NCI-H1694 treated with DMSO at 0.1 percent for 48 hours (cell line): ENCODE data around the gene SERTAD4.
"Not testable (repeated sequence)": the region's sequence is repeated elsewhere in the genome, so short reads cannot be mapped to it uniquely, and the experiment has no call there.

Experiments
- DNase-seq: peaks from one replicate; lab custom pipeline; 2025; lab: John Stamatoyannopoulos, UW

The SERTAD4 gene

DNA sequence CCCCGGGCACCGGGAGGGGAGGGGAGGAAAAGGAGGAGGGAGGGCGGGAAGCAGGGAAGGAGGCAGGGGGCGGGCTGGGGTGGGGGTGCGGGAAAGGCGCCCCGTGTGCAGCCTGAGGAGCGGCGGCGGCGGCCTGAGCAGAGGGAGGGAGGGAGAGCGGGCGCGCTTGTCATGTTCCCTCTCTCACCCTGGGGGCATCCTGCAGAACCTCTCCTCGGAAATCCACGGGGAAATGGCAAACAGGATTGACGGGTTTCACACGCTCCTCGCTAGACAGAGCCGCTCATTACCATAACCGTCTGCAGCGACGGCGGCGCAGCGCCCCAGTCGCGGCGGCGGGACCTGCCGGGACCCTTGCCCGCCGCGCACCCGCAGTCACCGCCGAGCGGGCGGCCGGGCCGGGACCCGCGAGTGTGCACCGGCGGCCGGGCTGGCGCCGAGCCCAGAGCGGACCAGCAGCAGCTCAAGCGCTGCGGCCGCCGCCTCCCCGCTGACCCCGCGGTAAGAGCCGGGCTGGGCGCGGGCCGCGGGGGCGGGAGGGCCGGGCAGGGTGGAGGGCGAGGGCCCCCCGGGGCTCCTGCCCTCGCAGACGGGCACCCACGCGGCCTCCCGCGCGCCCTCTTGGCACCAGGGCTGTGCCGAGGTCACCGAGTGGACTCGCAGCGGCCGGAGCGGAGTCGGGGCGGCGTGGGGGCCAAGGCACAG is at the start of gene SERTAD4:
TSS of gene SERTAD4 (plus strand) at position 286 of the 705 bp plus-strand sequence. CDS start 5,165 bp downstream, outside the sequence.
- DNase-seq: peak; percentile 53

DNA sequence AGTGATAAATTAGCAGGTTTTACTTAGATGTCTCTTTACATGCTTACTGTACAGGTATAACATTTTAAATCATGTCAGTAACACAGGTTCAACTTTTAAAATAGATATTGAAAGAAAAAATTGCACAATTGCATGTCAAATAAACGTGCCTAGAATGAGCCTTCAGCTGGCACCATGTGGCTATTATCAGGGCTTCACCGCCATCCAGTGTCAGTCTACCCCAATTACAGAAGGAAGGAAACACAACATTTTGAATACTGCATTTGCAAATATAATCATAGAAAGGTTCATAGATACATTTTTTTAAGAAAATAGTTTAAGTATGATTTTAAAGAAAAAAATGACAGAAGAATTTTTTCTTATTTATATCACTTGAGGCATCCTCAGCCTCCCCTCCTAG is 47.5 kb upstream of the SERTAD4 start:
- DNase-seq: no peak

DNA sequence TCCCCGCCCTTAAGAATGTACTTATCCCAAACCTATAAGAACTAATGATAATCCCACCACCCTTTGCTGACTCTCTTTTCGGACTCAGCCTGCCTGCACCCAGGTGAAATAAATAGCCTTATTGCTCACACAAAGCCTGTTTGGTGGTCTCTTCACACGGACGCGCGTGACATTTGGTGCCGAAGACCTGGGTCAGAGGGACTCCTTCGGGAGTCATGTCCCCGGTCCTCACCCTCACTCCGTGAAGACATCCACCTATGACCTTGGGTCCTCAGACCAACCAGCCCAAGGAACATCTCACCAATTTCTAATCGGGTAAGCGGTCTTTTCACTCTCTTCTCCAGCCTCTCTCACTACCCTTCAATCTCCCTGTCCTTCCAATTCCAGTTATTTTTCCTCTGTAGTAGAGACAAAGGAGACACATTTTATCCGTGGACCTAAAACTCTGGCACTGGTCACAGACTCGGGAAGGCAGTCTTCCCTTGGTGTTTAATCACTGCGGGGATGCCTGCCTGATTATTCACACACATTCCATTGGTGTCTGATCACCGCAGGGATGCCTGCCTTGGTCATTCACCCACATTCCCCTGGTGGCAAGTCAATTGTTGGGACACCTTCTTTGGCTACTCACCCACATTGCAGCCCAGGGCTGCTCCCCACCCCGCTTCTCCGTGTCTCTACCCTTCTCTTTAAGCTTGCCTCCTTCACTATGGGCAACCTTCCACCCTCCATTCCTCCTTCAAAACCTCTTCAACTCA is 44.6 kb upstream of the SERTAD4 start:
- DNase-seq: not testable (repeated sequence)

DNA sequence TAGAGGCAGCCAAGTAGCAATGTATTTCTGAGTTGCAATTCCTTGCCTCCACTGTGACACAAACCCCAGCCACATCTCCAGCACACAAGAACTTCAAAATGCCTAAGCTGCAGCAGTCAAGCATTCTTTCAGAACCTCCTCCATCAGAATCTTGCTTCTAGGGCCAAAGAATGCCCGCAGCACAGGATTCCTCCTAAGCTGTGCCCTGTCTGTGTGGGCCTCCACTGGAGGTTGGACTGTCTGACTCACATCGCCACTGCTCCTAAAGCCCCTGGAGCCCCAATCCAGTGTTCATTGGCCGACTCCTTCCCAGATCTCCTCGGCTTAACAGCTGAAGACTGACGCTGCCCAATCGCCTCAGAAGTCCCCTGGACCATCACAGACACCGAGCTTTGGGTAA is 43.2 kb upstream of the SERTAD4 start:
- no peak for DNase-seq

DNA sequence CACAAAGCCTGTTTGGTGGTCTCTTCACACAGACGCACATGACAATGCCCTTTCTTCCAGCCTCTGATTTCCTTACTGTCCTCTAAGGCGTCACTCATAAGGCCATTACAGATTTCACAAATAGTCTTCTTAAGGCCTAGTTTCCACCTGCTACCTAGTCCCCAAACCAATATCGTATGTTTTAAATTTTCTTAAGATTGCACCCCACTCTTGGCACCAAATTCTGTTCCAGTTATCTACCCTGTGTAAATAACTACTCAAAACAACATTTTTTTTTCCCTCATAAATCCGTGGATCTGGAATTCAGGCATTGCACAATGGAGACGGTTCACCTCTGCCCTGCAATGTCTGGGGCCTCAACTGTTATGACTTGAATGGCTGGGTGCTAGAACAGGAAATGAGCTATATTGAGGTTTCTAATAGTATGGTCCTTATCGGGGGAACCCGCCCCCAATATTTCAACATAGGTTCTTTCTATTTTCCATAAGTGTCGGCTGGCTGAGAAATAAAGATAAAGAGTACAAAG is 36.9 kb upstream of the SERTAD4 start:
- no peak for DNase-seq

DNA sequence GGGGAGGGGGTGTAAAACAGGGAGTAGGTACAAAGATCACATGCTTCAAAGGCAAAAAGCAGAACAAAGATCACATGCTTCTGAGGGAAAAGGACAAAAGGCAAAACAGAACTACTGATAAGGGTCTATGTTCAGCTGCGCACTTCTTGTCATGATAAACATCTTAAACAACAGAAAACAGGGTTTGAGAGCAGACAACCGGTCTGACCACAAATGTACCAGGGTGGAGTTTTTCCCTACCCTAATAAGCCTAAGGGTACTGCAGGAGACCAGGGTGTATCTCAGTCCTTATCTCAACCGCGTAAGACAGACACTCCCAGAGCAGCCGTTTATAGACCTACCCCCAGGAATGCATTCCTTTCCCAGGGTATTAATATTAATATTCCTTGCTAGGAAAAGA is 36.3 kb upstream of the SERTAD4 start:
- not testable (repeated sequence) for DNase-seq

DNA sequence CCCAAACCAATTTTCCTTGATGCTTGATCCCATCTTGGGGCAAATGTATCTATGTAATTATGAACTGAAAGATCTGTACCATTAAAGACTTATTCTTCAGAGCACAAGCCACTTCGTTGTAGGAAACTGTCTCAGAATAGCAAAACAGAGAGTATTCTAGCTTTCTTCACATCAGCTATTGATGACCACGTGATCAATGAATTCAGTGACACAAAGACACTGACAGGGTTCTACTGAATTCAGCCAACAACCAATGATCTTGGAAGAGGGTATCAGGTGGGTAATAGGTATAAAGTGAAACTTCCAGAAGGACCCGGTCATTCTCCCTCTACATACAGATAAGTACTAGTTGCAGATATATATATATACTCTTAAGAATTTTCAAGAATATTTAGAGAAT is 33.8 kb upstream of the SERTAD4 start:
- no peak for DNase-seq

DNA sequence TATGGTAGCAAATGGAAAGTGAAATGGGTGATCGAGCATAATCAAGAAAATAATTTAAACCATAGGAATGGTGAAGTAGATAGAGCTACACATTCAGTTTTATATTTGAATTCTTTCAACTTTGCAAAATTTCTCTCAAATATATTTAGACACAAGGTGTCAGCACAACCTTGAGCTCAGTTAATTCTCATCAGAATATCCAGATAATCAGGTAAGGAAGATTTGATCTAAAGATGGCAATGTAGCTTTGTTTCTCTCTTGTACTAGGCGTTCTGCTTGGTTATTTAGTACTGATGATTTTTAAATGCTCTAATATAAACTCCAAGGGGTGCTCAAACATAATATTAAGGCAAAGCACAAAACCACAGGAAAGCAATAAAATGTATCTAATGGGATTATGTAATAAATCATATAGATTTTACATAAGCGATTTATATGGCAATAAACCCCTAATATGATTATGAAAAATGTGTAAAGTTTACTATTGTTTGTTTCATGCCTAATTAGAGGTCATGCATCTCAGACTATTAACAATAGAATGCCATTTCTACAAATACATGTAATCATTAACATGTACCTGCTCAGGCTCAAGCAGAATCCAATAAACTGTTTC is 32.4 kb upstream of the SERTAD4 start:
- no peak for DNase-seq

DNA sequence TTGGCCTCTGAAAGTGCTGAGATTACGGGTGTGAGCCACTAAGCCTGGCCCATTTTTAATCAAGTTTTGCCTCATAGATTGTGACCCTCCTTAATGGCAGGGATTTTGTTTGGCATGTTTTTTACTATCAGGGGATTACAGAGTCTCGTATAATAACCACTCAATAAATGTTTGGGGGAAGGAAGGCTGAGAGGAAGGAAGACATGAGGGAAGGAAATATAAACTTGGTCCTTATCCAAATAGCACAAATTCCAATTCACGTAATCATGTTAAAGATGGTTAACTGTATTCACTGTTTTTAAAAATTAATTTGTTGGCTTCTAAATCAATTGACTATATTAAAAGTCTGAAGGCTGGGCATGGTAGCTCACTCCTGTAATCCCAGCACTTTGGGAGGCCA is 30.9 kb upstream of the SERTAD4 start:
- DNase-seq: no peak

DNA sequence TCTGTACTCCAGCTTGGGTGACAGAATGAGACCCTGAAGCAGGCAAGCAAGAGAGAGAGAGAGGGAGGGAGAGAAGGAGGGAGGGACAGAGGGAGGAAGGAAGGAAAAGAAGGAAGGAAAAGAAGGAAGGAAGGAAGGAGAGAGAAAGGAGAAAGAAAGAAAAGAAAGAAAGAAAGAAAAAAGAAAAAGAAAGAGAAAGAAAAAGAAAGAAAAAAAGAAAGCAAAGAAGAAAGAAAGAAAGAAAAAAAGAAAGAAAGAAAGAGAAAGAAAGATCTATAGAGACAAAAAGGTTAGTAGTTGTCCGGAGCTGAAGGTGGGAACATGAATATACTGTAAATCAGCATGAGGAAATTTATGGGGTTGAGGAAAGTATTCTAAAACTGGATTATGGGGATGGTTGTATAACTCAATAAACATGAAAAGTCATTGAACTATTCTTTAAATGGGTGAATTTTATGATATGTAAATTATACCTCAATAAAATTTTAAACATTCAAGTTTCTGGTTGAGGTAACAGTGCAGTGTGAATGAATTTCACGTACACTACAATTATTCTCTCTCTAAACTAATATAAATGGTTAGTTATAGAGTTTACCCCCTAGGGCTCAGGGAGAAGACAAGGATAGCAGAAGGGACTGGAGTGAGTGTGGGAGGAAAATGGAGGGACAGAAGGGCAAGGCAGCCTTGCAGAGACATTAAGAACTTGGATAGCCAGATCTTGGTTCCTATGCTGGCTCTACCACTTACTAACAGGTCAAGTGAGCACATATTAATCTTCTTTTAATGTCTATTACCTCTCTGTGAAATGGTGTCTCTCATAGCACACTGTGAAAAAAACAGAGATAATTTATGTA is 24.8 kb upstream of the SERTAD4 start:
- no peak for DNase-seq

DNA sequence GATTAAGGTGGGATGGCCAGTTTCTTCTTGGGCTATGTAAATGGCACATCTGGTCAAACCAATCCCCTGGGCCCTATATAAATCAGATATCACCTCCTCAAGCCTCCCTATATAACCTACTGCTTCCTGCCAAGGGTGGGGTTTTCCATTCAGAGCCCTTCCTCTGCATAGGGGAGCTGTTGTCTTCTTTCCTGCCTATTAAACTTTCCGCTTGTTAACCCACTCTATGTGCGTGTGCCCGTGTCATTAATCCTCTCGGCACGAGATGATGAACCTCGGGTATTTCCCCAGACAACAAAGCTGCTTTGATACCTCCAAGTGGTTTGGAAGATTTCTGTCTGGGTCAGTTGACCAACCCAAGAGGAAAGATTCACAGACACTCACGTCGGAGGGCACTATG is 19.3 kb upstream of the SERTAD4 start:
- no peak for DNase-seq

DNA sequence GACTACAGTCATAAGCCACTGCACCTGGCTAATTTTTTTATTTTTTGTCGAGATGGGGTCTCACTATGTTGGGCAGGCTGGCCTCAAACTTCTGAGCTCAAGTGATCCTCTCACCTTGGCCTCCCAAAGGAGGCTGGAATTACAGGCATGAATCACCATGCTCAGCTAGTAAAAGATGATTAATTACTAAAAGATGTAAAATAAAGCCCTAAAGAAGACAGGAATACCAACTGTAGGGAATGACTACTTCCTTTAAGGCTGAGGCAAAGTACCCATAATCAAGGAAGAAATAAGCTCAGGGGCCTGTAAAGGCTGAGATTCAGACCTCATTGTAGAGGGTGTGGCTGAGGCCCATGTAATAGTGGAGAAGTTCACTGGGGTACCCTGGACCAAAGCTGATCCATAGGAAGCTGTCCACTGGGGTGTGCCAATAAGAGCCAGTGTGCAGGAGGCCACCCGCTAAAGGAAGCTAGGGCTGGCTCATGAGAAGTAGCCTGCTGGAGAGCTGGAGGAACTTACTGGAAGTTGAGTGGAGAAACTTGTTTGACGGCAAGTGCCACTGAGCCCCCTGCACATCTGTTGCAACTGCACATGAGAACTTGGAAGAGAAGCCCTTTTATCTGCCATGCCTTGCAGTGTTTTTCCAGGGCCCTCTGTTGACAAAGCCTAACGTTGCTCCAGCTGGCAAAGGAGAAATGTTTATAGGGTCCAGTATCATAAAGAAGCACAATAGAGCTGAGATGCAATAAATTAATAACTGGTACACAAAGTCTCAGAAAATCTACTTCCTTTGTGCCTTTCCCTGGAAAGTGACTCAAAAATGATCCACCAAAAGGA is 17.8 kb upstream of the SERTAD4 start:
- no peak for DNase-seq

DNA sequence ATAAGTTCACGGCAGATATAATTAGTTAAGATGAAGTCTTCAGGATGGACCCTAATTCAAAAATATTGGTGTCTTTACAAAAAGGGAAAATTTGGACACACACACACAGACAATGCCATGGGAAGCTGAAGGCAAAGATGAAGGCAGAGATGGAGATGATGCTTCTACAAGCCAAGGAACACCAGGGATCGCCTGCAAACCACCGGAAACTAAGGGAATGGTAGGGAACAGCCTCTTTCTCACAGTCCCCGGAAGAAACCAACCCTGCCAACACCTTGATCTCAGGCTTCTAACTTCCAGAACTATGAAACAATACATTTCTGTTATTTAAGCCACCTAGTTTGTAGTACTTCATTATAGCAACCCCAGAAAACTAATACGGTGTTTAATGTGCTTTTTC is 15.1 kb upstream of the SERTAD4 start:
- DNase-seq: no peak

DNA sequence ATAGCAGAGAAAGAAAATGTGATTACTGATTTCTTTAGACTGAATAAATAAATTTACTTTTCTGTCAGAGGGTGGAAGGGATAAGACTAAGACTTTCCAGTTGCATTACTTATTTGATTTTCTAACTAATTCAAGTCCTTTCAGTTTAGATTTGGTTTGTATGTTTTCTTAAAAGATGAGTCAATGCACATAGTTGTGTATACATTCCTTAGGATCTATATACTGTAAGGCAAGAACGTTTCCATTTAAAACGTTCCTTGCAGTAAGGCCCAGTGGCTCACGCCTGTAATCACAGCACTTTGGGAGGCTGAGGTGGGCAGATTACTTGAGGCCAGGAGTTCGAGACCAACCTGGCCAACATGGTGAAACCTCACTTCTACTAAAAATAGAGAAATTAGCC is 14.5 kb upstream of the SERTAD4 start:
- DNase-seq: no peak

DNA sequence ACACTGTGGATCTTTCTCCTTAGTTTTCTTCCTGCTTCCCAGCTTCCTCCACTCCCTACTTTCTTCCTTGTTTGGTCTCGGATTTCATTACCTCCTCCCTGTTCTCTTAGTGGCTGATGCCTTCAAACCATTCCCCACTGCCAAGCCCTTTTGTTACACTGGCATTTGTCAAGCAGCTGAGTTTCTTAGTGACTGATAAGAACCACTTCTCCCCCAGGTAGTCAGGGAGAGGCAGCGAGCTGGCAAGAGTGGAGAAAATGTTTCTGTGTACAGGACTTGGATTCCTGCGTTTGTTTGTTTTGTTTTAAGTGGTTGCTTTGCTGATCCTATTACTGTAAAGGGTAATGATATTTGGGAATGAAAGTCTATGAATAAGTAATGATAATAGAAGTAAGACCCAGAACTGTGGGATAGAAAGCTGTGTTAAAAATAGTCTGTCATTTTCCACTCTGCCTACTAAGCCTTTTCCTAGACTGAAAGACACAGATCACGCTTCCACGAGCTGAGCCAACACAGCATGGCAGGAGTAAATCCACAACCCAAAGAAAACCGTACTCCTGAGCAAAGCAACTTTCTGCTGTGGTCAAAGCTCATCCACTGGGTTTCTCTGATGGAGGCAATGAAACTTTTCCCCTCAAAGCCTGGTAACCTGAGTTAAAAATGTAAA is 10.1 kb upstream of the SERTAD4 start:
- DNase-seq: no peak

DNA sequence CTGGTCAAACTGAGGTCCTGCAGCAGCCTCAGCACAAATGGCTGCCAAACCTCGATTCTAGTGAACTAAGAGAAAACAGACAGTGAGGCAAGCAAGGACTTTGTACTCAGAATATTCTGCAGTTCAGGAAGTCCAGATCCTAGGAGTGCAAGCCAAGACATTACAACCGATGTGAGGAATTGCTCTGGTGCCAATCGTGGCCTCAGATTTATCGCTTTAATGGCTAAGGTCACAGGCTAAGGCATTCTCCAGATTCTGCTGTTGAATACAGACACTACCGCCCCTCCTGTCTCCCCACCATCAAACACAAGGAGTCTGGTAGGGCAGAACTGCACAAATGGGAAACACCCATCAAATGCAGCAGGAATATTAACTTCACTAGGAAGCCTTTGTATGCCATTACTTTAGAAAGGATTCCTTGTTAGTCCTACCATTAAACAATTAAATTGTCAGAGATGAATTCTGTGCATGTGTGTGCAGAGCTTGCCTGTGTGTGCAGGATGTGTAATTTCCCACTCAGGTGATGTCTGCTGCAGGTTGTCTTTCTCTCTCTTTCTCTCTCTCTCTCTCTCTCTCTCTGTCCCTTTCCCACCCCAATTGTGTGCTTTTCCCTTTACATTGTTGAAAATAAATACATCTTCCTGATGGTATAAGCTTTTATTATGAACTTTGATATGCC is 9.2 kb upstream of the SERTAD4 start:
- DNase-seq: no peak

DNA sequence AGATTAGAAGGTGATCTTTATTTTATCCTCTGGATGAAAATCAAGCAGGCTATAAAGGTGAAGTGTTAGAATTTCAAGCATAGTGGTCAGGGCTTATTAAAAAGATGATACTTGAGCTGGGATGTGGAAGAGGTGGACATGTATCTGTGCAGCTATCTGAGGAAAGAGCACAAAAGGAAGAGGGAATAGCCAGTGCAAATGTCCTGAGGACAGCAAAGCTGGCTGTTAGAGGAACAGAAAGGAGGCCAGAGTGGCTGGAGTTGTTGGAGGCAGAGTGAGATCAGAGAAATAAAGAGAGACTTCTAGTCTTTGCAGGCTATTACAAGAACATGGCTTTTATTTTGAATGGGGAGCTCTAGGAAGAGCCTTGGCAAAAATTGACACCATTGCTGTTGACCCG is 4.4 kb upstream of the SERTAD4 start:
- DNase-seq: no peak

DNA sequence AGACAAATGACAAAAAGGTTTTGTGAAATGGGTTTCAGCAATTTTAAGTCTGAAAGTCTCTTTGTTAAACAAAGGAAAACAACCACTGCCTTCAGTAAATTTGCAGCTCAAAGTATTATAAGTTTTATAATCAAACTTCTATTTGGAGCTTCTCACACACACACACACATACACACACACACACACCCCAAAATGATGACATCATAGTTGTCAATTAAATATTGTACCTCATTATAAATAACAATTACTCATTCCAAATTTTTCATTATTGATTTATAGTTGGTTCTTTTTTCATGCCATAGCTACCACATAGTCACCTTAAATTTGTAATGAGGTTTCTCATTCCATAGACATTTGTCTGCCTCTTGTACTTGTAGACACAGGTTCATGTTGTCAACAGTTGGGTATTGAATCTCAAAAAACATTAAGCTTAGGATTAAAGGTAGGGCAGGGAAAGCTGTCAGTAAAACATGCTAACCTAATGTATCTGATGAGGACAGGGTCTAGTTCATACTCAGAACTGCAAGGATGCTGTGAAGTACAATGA is 2.4 kb upstream of the SERTAD4 start:
- no peak for DNase-seq

DNA sequence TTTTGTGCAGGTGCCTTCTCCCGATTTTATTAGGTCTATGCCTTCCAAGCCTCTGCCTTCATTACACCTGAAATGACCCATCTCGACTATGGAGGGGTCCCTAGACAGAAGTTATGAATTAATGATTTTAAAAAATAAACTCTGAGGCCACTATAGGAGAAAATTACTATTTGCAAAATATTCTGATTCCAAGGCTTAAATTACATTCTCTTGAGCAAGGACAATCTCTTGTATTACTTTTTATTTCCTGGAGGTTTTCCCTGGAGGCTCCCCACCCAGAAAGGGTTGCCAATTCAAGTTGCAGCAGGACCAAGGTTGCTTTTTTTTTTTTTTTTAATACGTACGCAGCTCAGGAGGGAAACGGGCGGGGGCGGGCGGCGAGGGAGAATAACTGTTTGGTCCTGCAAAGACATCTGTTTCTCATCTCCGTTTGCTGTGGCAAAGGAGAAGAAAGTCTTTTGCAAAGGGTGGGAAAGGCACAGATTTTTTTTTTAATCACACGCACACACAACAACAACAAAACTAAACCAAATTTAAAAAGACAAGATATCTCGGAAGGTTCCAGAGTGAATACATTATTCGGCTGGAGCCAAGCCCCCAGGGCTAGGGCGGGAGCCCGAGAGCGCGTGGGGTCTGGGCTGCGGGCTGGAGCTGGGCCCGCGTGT is 618 bp upstream of the SERTAD4 start:
- peak; percentile 34 for DNase-seq
